Cardiac fibroblast (primary cell): ENCODE results near the gene LRRC18.

Experiments used
- DNase-seq, 2 donors: peaks; one replicate each; pipeline versions ENCODE4 v3.0.0 to v3.0.0-alpha.2; 2010; ENCODE audit warnings: low read depth in 2 of 2
- H3K4me3 ChIP-seq, 2 donors: replicated peaks in 1 of 2; 1 replicate in 1 of 2; 2 replicates in 1 of 2; pipeline ENCODE4 v1.5.1; 2011; ENCODE audit warnings: low read depth in 2 of 2, low read length in 2 of 2, mild to moderate bottlenecking in 2 of 2, moderate library complexity in 1 of 2
- CTCF ChIP-seq: IDR thresholded peaks from one replicate; pipeline ENCODE4 v1.5.1; 2011; ENCODE audit warnings: low read depth, mild to moderate bottlenecking, low read length, inconsistent platforms

LRRC18 gene

GRCh38 chr10:48924988-48925387, 14.7 kb downstream of the LRRC18 start:
- no peak overlapping the region for H3K4me3 ChIP-seq
- no peak for TF ChIP-seq CTCF
- no peak for DNase-seq

DNA sequence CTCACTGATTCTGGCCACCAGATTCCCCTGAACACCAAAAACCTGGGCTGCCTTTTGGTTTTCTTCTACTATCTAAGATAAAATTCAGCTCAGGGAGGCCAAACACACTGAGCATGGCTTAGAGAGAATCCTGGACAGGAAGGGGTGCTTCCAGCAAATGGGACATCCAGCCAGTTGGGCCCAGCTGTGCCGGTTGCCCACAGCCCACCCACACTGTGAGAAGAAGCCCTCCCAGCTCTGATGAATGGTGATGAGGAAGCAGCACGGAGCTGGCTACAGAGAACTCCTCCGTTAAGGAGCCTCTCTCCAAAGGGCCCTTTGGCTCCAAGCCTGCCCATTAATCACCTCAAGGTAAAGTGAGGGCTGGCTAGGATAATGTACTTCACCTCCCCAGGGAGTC, 15.9 kb downstream of the LRRC18 start:
- DNase-seq: no peak
- no peak overlapping the region for H3K4me3 ChIP-seq
- no peak for TF ChIP-seq CTCF

DNA sequence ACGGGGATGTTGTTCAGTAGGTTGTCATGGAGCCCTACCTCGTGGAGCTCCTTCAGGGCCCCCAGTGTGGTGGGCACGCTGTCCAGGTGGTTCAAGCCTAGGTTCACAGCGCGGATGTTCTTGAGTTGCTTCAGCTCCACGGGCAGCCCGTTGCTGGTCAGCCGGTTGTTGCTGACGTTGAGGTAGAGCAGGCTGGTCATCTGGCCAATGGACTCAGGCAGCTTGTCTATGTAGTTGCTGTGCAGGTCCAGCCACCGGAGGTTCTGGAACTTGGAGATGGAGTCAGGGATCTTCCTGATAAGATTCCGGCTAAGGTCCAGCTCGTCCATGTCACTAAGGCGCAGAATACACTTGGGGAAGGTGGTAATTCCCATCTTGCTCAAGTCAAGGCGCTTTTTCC, 26.0 kb downstream of the LRRC18 start:
- TF ChIP-seq CTCF: no peak

GRCh38 chr10:48910548-48910947, 29.1 kb downstream of the LRRC18 start:
- no peak for TF ChIP-seq CTCF
- H3K4me3 ChIP-seq: no peak overlapping the region
- DNase-seq: no peak

More for the DNA sequence above, 26.0 kb downstream of the LRRC18 start:
- DNase-seq: no peak
- H3K4me3 ChIP-seq: no peak overlapping the region

DNA sequence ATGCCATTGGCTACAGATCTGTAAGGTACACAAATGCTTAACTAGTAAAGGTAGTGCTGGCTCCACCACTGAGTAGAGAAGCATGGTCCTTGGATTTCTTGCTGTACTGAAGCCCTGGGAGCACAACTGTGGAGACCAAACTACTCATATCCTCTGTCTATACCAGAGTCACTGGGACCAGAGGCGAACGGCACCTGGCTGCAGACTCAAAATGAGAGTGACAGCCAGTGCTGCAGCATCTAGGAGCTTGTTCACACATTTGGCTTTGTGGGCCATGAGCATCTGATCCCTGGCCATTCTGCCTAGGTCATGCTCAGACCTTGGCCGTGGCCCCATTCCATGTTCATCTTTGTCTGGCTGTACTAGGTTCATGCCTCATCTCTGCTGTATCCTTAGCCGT, 31.9 kb downstream of the LRRC18 start:
- no peak for DNase-seq
- H3K4me3 ChIP-seq: no peak overlapping the region
- TF ChIP-seq CTCF: no peak

DNA sequence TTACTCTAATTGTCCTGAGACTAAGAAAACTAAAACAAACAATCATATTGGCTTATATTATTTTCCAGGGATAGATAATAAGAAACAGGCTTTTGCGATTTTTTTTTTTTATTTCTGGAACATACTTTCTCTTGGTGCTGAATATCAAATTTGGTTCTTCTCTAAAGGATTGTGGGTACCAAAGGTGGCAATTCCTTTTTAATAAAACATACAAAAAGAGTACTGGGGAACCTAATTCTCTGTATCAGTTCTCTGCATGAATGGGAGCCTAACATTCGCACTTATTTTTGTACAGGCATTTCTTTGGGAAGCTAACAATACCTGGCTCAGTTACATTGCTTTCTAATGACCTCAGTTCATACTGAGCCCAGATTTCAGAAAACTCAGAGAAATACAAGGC, 32.8 kb downstream of the LRRC18 start:
- no peak for TF ChIP-seq CTCF
- no peak overlapping the region for H3K4me3 ChIP-seq

GRCh38 chr10:48905311-48905710, 34.3 kb downstream of the LRRC18 start:
- no peak for TF ChIP-seq CTCF
- H3K4me3 ChIP-seq: no peak overlapping the region
- DNase-seq: no peak

More for the DNA sequence above, 32.8 kb downstream of the LRRC18 start:
- no peak for DNase-seq
